HG02981 (cell line): Measurements from ENCODE around the gene SULT2B1.
"Not testable (repeated sequence)": the region's sequence is repeated elsewhere in the genome, so short reads cannot be mapped to it uniquely, and the experiment has no call there.

Experiments used
- ATAC-seq: cut with Tn5 transposase; IDR thresholded peaks from one replicate; pipeline ENCODE4 v1.9.1; 2021; ENCODE audit warnings: mild to moderate bottlenecking, moderate library complexity; ENCODE audit not compliant: unreplicated experiment

Gene SULT2B1

GRCh38 chr19:48556825-48557224 is 4.9 kb downstream of the SULT2B1 start:
- no peak for ATAC-seq

DNA sequence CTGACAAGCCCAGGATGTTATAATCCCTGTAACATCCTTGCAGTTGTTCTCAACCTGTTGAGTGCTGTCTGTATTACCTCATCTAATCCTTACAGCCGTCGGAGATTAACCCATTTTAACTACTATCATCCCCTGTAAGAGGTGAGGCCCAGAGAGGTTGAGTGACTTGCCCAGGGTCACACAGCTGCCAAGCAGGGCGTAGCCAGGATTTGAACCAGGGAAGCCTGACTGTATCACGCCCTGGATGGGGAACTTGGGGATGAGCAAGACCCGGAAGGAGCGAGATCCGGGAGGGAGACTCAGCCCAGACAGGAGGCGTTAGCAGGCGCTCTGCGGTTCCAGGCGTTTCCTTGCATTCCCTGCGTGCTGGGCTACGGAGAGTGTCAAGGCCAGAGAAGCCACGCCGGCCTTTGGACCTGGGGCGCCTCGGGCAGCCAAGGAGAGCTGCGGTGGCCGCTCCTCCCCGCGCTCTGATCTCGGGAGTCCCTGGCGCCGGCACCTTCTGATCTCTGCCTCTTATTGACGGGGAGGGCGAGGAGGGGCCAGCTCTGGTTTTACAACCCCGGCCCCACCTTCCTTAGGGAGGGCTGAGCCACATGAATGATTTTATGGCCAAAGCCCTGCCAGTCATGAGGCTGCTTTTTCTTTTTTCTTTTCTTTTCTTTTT is 6.2 kb downstream of the SULT2B1 start:
- ATAC-seq: no peak

GRCh38 chr19:48560095-48560530 is 8.1 kb downstream of the SULT2B1 start:
- no peak for ATAC-seq

DNA sequence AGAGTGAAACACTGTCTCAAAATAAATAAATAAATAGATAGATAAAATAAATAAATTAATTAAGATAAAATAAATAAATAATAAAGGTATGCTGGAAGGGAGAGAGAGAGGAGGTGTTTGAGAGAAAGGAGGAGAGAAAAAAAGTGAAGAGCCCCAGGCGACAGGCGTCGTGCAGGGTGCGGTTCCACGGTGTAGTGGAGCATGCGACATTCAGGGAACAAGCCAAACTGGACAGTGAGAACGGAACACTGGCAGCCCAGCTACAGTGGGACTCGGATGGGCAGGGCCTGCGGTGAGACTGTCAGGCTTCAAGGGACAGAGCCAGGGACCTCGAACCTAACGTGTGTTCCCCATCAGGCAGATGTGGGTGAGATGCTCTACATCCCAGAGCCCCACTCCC is 9.4 kb downstream of the SULT2B1 start:
- ATAC-seq: no peak

GRCh38 chr19:48565090-48565489 is 13.1 kb downstream of the SULT2B1 start:
- ATAC-seq: no peak

DNA sequence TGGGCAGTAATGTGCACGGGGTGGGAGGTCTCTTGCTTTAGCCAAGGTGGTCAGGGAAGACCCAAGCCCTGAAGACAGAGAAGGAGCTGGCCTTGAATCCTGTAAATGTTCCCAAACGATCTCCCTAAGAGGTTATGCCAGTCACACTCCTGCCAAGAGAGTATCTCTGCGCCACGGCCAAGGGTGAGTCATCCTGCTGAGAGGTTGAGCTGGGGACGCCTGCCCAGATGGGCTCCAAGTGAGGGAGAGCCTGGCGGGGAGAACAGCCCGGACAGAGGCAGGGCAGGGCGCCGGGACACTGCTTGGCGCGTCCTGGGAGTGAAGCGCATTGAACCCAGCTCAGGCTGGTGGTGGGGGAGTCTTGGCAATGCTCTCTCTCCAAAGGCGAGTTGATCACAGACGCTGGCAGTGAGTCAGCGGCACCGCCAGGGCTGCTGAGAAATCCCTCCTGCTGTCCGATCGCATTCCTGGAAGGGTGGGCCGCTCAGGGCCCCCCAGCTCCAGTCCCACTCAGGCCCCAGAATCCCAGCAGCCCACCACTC is 16.4 kb downstream of the SULT2B1 start:
- no peak for ATAC-seq

GRCh38 chr19:48569814-48570213 is 17.8 kb downstream of the SULT2B1 start:
- no peak for ATAC-seq

- ATAC-seq: no peak
Measured at GRCh38 chr19:48571378-48572162, 19.6 kb downstream of the SULT2B1 start.

- ATAC-seq: no peak
Measured at GRCh38 chr19:48573163-48573505, 21.2 kb downstream of the SULT2B1 start.

DNA sequence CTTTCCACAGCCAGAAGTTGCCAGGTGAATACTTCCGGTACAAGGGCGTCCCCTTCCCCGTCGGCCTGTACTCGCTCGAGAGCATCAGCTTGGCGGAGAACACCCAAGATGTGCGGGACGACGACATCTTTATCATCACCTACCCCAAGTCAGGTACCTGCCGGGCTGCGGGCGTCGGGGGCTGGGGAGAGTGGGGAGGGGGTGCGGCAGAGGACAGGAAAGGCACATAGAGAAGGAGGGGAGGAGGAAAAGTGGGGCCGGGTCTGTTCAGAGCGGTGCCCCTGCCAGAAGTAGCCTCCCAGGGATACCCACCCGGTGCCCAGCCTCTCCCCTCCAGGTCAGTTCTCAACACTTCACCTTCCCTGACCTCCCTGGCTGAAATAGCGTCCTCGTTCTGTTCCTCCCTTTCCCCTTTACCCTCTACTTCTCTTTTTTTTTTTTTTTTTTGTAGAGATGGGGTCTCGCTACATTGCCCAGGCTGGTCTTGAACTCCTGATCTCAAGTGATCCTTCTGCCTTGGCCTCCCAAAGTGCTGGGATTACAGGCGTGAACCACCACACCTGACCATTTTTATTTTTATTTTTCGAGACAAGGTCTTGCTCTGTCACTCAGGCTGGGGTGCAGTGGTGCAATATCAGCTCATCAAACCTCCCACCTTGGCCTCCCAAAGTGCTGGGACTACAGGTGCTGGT is 24.1 kb downstream of the SULT2B1 start:
- ATAC-seq: no peak

DNA sequence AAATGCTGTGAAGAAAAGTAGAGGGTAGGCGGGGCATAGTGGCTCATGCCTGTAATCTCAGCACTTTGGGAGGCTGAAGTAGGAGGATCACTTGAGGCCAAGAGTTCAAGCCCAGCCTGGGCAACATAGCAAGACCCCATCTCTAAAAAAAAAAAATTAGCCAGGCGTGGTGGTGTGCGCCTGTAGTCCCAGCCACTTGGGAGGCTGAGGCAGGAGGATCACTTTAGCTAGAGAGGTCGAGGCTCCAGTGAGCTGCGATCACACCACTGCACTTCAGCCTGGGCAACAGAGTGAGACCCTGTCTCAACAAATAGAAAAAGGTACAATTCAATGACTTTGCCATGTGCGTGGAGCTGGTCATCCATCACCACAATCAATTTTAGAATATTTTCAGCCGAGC is 25.9 kb downstream of the SULT2B1 start:
- ATAC-seq: not testable (repeated sequence)

GRCh38 chr19:48578891-48579290 is 26.9 kb downstream of the SULT2B1 start:
- no peak for ATAC-seq

DNA sequence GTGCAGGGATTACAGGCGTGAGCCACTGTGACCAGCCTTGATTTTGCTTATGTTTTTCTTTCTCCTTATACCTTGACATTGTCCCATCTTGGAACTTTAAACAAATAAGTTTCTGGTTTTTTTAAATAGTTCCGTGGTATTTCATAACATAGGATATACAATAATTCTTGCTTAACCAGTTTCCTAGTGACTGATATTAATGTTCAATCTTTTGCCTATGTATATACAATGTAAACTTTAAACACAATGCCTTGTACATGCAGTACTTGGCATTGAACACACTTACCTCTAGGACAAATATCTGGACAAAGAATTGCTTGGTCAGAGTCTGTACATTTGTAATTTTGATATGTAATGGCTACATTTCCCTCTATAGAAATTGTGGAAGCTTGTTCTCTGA is 30.2 kb downstream of the SULT2B1 start:
- ATAC-seq: no peak

- ATAC-seq: no peak
Measured at GRCh38 chr19:48587387-48587786, 35.4 kb downstream of the SULT2B1 start.

DNA sequence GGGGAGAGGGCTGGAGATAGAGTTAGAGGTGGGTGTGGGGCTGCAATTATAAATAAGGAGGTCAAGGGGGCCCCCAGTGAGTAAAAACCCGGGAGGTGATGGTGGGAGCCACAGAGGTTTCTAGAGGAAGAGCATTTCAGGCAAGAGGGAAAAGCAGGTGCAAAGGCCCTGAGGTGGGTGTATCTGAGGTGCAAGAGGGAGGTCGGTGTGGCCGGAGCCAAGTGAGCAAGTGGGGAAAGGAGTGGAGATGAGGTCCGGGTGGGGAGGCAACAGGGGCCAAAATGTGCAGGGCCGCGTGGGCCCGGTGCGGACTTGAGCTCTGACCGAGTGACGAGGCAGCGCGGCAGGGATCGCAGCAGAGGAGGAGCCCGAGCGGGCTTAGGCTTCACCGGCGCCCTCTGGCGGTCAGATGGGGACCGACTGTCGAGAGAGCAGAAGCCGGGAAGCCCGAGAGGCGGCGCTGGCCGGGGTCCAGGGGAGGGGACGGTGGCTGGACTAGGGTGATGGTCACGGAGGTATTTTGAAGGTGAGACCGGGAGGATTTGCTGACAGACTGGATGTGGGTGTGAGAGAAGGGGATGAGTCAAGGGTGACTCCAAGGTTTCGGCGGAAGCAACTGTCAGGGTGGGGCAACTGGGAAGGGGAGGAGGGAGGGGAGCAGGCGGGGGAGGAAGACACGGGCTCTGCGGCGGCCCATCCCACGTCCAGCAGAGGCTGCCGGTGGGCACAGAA is 36.9 kb downstream of the SULT2B1 start:
- no peak for ATAC-seq

GRCh38 chr19:48591021-48591420 is 39.0 kb downstream of the SULT2B1 start:
- ATAC-seq: no peak

DNA sequence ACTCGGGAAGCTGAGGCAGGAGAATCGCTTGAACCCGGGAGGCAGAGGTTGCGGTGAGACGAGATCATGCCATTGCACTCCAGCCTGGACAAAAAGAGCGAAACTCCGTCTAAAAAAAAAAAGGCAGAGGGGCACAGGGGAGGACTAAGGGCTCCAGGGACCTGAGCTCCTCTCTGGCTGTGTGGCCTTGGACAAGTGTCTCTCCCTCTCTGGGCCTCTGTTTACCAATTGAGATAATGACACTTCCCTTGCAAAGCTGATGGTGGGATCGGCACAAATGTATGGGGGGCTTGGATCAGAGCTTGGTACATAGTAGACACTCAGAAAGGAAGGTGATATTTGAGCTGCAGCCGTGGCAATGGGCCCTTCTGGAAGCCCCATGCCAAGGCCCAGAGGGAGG is 43.2 kb downstream of the SULT2B1 start:
- ATAC-seq: no peak

- ATAC-seq: no peak
Measured at GRCh38 chr19:48595833-48596232, 43.9 kb downstream of the SULT2B1 start.

- no peak for ATAC-seq
Measured at GRCh38 chr19:48596237-48596636, 44.3 kb downstream of the SULT2B1 start.

DNA sequence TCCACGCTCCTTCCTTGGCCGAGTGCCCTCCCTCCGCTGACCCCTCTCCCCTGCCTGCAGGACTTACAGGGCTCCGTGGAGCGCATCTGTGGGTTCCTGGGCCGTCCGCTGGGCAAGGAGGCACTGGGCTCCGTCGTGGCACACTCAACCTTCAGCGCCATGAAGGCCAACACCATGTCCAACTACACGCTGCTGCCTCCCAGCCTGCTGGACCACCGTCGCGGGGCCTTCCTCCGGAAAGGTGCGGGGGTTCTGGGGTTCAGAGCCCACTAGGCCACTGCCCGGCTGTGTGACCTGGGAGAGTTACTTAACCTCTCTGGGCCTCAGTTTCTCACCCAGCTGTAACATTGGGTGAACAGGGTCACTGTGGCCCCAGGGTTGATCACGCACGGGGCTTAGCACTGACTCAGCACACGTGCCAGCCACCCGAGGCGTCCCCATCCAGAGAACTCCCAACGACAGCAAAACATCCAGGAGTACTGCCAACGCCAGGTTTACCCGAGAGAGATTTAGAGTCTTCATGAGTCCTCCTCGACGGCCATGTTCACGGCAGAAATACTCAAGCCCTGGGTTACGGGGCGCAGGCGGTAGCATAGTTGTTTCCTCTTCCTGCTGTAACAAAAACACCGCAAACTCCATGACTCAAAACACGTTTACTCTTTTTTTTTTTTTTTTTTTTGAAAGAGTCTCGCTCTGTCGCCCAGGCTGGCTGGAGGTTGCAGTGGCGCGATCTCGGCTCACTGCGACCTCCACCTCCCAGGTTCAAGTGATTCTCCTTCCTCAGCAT is 44.9 kb downstream of the SULT2B1 start:
- ATAC-seq: no peak
